Natural killer cell (primary cell): ENCODE measurements around the gene EHD4. TPM values are rescaled to one million over a fixed set of nuclear protein-coding genes. Genes with fewer than 3 reads are reported as not detected.

ENCODE experiments used
- ATAC-seq, 3 donors: fragments of 150-1000 bp in 2 of 3; fragments of 200-7000 bp in 1 of 3; cut with Tn5 transposase; 1 replicate in 1 of 3; 2 replicates in 2 of 3; pipeline ENCODE4 v1.10.0; 2021; ENCODE audit warnings: mild to moderate bottlenecking in 2 of 3, moderate library complexity in 2 of 3
- DNase-seq, 2 donors: peaks; one replicate each; pipeline versions ENCODE4 v3.0.0 to v3.0.0-alpha.2; 2013 to 2021; ENCODE audit warnings: mixed read lengths in 1 of 2
- H3K27ac ChIP-seq: one replicate; pipeline ENCODE4 v1.5.1; 2013; ENCODE audit warnings: mild to moderate bottlenecking, low read length
- H3K27me3 ChIP-seq: one replicate; pipeline ENCODE4 v1.6.1; 2013; ENCODE audit warnings: low read length; ENCODE audit not compliant: control insufficient read depth, insufficient read depth
- H3K36me3 ChIP-seq: one replicate; pipeline ENCODE4 v1.6.1; 2013; ENCODE audit warnings: low read length; ENCODE audit not compliant: control insufficient read depth, insufficient read depth
- H3K4me1 ChIP-seq: one replicate; pipeline ENCODE4 v1.6.1; 2013; ENCODE audit warnings: low read length; ENCODE audit not compliant: control insufficient read depth, insufficient read depth
- H3K4me3 ChIP-seq: one replicate; pipeline ENCODE4 v1.5.1; 2013; ENCODE audit warnings: low read length
- H3K9me3 ChIP-seq: one replicate; pipeline ENCODE4 v1.6.1; 2013; ENCODE audit warnings: low read length; ENCODE audit not compliant: control insufficient read depth, insufficient read depth
- H3K27ac Mint-ChIP-seq, 2 donors: one replicate each; pipeline ENCODE4 v1.8.0; 2022; ENCODE audit warnings: mild to moderate bottlenecking in 2 of 2, mixed read lengths in 2 of 2, moderate library complexity in 1 of 2
- H3K27me3 Mint-ChIP-seq, 2 donors: one replicate each; pipeline ENCODE4 v1.8.0; 2022; ENCODE audit warnings: low read depth in 2 of 2, mixed read lengths in 2 of 2
- H3K36me3 Mint-ChIP-seq: one replicate; pipeline ENCODE4 v1.8.0; 2022; ENCODE audit warnings: mixed read lengths
- H3K4me1 Mint-ChIP-seq, 2 donors: one replicate each; pipeline ENCODE4 v1.8.0; 2022; ENCODE audit warnings: mixed read lengths in 2 of 2
- H3K4me3 Mint-ChIP-seq: one replicate; pipeline ENCODE4 v1.8.0; 2022; ENCODE audit warnings: mild to moderate bottlenecking, moderate library complexity, mixed read lengths
- H3K9me3 Mint-ChIP-seq, 2 donors: one replicate each; pipeline ENCODE4 v1.8.0; 2022; ENCODE audit warnings: mixed read lengths in 2 of 2
- WGBS: methylation state at CpG from one replicate; pipeline ENCODE4 v1.1.7; 2013; ENCODE audit warnings: missing lambda C conversion rate; ENCODE audit not compliant: insufficient coverage; 5-methylcytosine and 5-hydroxymethylcytosine counted together
- intact Hi-C: fragments of 100-400 bp; cut with micrococcal nuclease; formaldehyde crosslinking; loops from one replicate; pipeline ENCODE4 v1.14.2; 2022
- total RNA-seq, 4 donors: library from RNA; stranded (reverse); fragments of 120-200 nt in 1 of 4; gene quantifications; one replicate each; pipeline versions ENCODE4 v1.2.3 to v1.2.4, GENCODE V29; 2013 to 2022
- TF ChIP-seq, protein P1 (sequence below): fragments of 200-600 bp; IDR thresholded peaks from one replicate; pipeline ENCODE4 v1.8.0; 2022; ENCODE audit warnings: antibody characterized with exemption

Gene EHD4
- total RNA-seq, 3 donors from 2014 or later (not counting 1 experiment from before 2014, with no cell fraction given): 28.4 to 34.6 (median 31.7) TPM

- H3K27ac ChIP-seq: no peak overlapping the region
- no peaks in the 10 kb centered on the region for H3K27me3 ChIP-seq
- TF ChIP-seq, protein P1, sequence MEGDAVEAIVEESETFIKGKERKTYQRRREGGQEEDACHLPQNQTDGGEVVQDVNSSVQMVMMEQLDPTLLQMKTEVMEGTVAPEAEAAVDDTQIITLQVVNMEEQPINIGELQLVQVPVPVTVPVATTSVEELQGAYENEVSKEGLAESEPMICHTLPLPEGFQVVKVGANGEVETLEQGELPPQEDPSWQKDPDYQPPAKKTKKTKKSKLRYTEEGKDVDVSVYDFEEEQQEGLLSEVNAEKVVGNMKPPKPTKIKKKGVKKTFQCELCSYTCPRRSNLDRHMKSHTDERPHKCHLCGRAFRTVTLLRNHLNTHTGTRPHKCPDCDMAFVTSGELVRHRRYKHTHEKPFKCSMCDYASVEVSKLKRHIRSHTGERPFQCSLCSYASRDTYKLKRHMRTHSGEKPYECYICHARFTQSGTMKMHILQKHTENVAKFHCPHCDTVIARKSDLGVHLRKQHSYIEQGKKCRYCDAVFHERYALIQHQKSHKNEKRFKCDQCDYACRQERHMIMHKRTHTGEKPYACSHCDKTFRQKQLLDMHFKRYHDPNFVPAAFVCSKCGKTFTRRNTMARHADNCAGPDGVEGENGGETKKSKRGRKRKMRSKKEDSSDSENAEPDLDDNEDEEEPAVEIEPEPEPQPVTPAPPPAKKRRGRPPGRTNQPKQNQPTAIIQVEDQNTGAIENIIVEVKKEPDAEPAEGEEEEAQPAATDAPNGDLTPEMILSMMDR: no peak
- intact Hi-C loops: no loop called here
- WGBS: 95% methylated on average over 9 of the region's 9 CpGs
- peaks cover 7% of the 10 kb centered on the region for H3K36me3 ChIP-seq
- Mint-ChIP-seq H3K9me3 (no peaks in the 10 kb centered on the region), H3K27me3 (no peaks in the 10 kb centered on the region), H3K4me1 (peaks cover 11 to 13% of the 10 kb centered on the region in 2 donors), H3K27ac (no peak overlapping the region), H3K4me3 (no peak overlapping the region), H3K36me3 (no peaks in the 10 kb centered on the region)
- H3K4me1 ChIP-seq: peaks cover 12% of the 10 kb centered on the region
- no peaks in the 10 kb centered on the region for H3K9me3 ChIP-seq
- DNase-seq (no peak), ATAC-seq (no peak)
- H3K4me3 ChIP-seq: no peak overlapping the region
These were observed 51.2 kb downstream of the EHD4 start for GRCh38 chr15:41921167-41921566.

- TF ChIP-seq, protein P1: no peak
- Histone ChIP-seq H3K4me1 (peaks cover 9% of the 10 kb centered on the region), H3K4me3 (no peak overlapping the region), H3K9me3 (no peaks in the 10 kb centered on the region), H3K27ac (no peak overlapping the region), H3K27me3 (no peaks in the 10 kb centered on the region), H3K36me3 (peaks cover 7% of the 10 kb centered on the region)
- WGBS: 85% methylated on average over 3 of the region's 3 CpGs
- Mint-ChIP-seq H3K4me3 (no peak overlapping the region), H3K27ac (no peak overlapping the region), H3K27me3 (no peaks in the 10 kb centered on the region), H3K9me3 (no peaks in the 10 kb centered on the region), H3K4me1 (peaks cover 9 to 14% of the 10 kb centered on the region in 2 donors), H3K36me3 (no peaks in the 10 kb centered on the region)
- no peak for DNase-seq
- intact Hi-C loops: no loop called here
- no peak for ATAC-seq
These were observed 52.3 kb downstream of the EHD4 start for GRCh38 chr15:41919954-41920538.

- Mint-ChIP-seq H3K27me3 (no peaks in the 10 kb centered on the region), H3K36me3 (no peaks in the 10 kb centered on the region), H3K4me3 (no peak overlapping the region), H3K9me3 (no peaks in the 10 kb centered on the region), H3K4me1 (peaks cover 9 to 14% of the 10 kb centered on the region in 2 donors), H3K27ac (no peak overlapping the region)
- Histone ChIP-seq H3K36me3 (peaks cover 5% of the 10 kb centered on the region), H3K4me3 (no peak overlapping the region), H3K4me1 (peaks cover 9% of the 10 kb centered on the region), H3K9me3 (no peaks in the 10 kb centered on the region), H3K27me3 (no peaks in the 10 kb centered on the region), H3K27ac (no peak overlapping the region)
- DNase-seq (no peak), ATAC-seq (no peak)
- intact Hi-C loops: no loop called here
- TF ChIP-seq, protein P1: no peak
- WGBS: 96% methylated on average over 30 of the region's 30 CpGs
These were observed 53.0 kb downstream of the EHD4 start for GRCh38 chr15:41919201-41919820.
